CD4-positive, alpha-beta memory T cell (primary cell): ENCODE measurements around the gene ACE2. TPM values are rescaled to one million over a fixed set of nuclear protein-coding genes. Genes with fewer than 3 reads are reported as not detected.

ENCODE experiments used
- CTCF ChIA-PET: fragments of 350-600 bp; sonication (Branson Sonifier 250); formaldehyde crosslinking; loops from one replicate; lab custom pipeline; 2021; ENCODE audit warnings: inconsistent platforms; ENCODE audit not compliant: partially characterized antibody; lab: Charles Lee
- POLR2A ChIA-PET: fragments of 350-600 bp; sonication (Branson Sonifier 250); formaldehyde crosslinking; loops from one replicate; lab custom pipeline; 2021; ENCODE audit not compliant: partially characterized antibody; lab: Charles Lee
- DNase-seq, 5 donors: peaks; one replicate each; pipeline versions ENCODE4 v3.0.0 to v3.0.0-alpha.2; 2020 to 2022; ENCODE audit warnings: mixed read lengths in 1 of 5
- H3K27ac ChIP-seq: one replicate; pipeline ENCODE4 v1.7.0; 2013; ENCODE audit warnings: low read depth, low read length
- H3K27me3 ChIP-seq: 2 replicates; pipeline ENCODE4 v1.7.0; 2013; ENCODE audit warnings: mild to moderate bottlenecking, low read length, moderate library complexity; ENCODE audit not compliant: insufficient read depth
- H3K36me3 ChIP-seq: 2 replicates; pipeline ENCODE4 v1.7.0; 2013; ENCODE audit warnings: mild to moderate bottlenecking, low read length, moderate library complexity; ENCODE audit not compliant: insufficient read depth
- H3K4me1 ChIP-seq: 2 replicates; pipeline ENCODE4 v1.7.0; 2013; ENCODE audit warnings: mild to moderate bottlenecking, low read length, moderate library complexity; ENCODE audit not compliant: insufficient read depth
- H3K4me3 ChIP-seq, 2 donors: one replicate each; pipeline ENCODE4 v1.7.0; 2013; ENCODE audit warnings: low read length in 2 of 2, mild to moderate bottlenecking in 1 of 2
- H3K9me3 ChIP-seq, 2 donors: one replicate each; pipeline ENCODE4 v1.7.0; 2013; ENCODE audit warnings: low read length in 2 of 2, control low read depth in 1 of 2; ENCODE audit not compliant: control insufficient read depth in 1 of 2
- H3K27ac Mint-ChIP-seq, 7 donors: one replicate each; pipeline ENCODE4 v1.8.0; 2020 to 2021; ENCODE audit warnings: mixed read lengths in 7 of 7, mild to moderate bottlenecking in 6 of 7, inconsistent platforms in 3 of 7, moderate library complexity in 3 of 7
- H3K27me3 Mint-ChIP-seq, 2 donors: one replicate each; pipeline ENCODE4 v1.8.0; 2020 to 2021; ENCODE audit warnings: mixed read lengths in 2 of 2
- H3K36me3 Mint-ChIP-seq, 2 donors: one replicate each; pipeline ENCODE4 v1.8.0; 2020 to 2021; ENCODE audit warnings: mixed read lengths in 2 of 2, inconsistent platforms in 1 of 2, mild to moderate bottlenecking in 1 of 2
- H3K4me1 Mint-ChIP-seq, 4 donors: one replicate each; pipeline ENCODE4 v1.8.0; 2020 to 2021; ENCODE audit warnings: mixed read lengths in 4 of 4, mild to moderate bottlenecking in 1 of 4
- H3K4me3 Mint-ChIP-seq, 8 donors: one replicate each; pipeline ENCODE4 v1.8.0; 2020 to 2021; ENCODE audit warnings: mixed read lengths in 8 of 8, mild to moderate bottlenecking in 7 of 8, moderate library complexity in 6 of 8, inconsistent platforms in 3 of 8
- H3K9me3 Mint-ChIP-seq, 8 donors: one replicate each; pipeline ENCODE4 v1.8.0; 2020 to 2021; ENCODE audit warnings: mixed read lengths in 8 of 8, mild to moderate bottlenecking in 5 of 8, inconsistent platforms in 3 of 8, moderate library complexity in 1 of 8
- intact Hi-C: fragments of 100-400 bp; cut with micrococcal nuclease; formaldehyde crosslinking; loops from one replicate; pipeline ENCODE4 v1.15.1; 2023
- polyA plus RNA-seq, 2 donors: library from polyadenylated mRNA; unstranded; fragments of 300-500 nt; fragmentation: Illumina TruSeq; gene quantifications; one replicate each; pipeline ENCODE4 v1.2.3, GENCODE V29; 2021
- total RNA-seq, 2 experiments: library from RNA; stranded (reverse); gene quantifications; one replicate each; pipeline ENCODE4 v1.2.3, GENCODE V29; 2021

ACE2 gene
- total and polyA plus RNA-seq, 4 experiments from 2014 or later: not detected

DNA sequence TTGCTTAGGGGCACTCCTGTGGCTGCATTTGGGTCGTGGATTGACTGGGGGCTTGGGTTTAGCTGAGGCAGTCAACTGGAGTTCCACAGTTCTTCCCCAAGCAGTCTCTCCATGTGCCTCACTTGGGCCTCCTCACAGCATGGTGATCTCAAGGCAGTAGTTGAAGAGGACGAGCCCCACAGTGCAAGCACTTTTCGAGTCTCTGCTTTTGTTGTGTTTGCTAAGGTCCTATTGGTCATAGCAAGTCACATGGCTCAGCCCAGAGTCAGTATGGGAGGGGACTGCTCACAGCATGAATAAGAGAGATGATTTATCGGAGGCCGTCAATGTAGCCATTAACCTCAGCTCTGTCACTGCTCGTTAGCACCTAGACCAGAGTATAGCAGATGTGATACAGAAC lies 70.4 kb downstream of the ACE2 start:
- no peaks in the 10 kb centered on the region for H3K4me1 ChIP-seq
- H3K36me3 ChIP-seq: no peaks in the 10 kb centered on the region
- no peak overlapping the region for H3K27ac Mint-ChIP-seq
- no peaks in the 10 kb centered on the region for H3K4me1 Mint-ChIP-seq
- H3K4me3 Mint-ChIP-seq: no peak overlapping the region
- H3K27me3 ChIP-seq: no peaks in the 10 kb centered on the region
- H3K9me3 ChIP-seq: no peaks in the 10 kb centered on the region
- no peak overlapping the region for H3K27ac ChIP-seq
- POLR2A ChIA-PET: no interaction called here
- intact Hi-C loops: no loop called here
- CTCF ChIA-PET: no interaction called here
- H3K27me3 Mint-ChIP-seq: peaks cover 3 to 6% of the 10 kb centered on the region in 2 donors
- DNase-seq: no peak
- H3K36me3 Mint-ChIP-seq: no peaks in the 10 kb centered on the region
- no peak overlapping the region for H3K4me3 ChIP-seq
- no peaks in the 10 kb centered on the region for H3K9me3 Mint-ChIP-seq

DNA sequence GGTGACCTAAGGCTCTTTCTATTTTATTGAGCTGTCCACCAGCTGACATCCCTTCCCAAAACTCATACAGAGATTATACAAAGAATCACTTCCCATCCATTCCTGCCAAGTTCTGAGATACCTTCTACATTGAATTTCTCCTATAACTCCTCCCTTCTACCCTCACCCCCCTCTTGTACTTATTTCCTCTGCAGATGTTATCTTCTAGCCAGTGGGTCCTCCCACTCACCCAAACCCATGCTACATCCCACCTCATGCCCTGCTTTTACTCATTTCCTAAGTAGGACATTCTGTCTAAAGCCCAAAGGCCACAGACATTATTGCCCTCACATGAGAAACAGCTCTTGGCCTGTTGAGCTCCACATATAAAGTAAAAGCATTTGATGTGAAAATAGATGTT lies 71.6 kb downstream of the ACE2 start:
- intact Hi-C loops: no loop called here
- no peaks in the 10 kb centered on the region for H3K36me3 ChIP-seq
- Mint-ChIP-seq H3K4me3 (no peak overlapping the region), H3K27me3 (peaks cover 3 to 6% of the 10 kb centered on the region in 2 donors), H3K4me1 (no peaks in the 10 kb centered on the region), H3K9me3 (no peaks in the 10 kb centered on the region), H3K36me3 (no peaks in the 10 kb centered on the region), H3K27ac (no peak overlapping the region)
- H3K9me3 ChIP-seq: no peaks in the 10 kb centered on the region
- CTCF ChIA-PET: no interaction called here
- POLR2A ChIA-PET: no interaction called here
- H3K4me1 ChIP-seq: no peaks in the 10 kb centered on the region
- H3K4me3 ChIP-seq: no peak overlapping the region
- DNase-seq: no peak
- no peaks in the 10 kb centered on the region for H3K27me3 ChIP-seq
- H3K27ac ChIP-seq: no peak overlapping the region

- Mint-ChIP-seq H3K27ac (no peak overlapping the region), H3K4me3 (no peak overlapping the region), H3K36me3 (no peaks in the 10 kb centered on the region), H3K4me1 (no peaks in the 10 kb centered on the region), H3K27me3 (peaks cover 3 to 5% of the 10 kb centered on the region in 2 donors), H3K9me3 (peaks cover 0 to 4% (median 0%) of the 10 kb centered on the region in 8 donors)
- Histone ChIP-seq H3K4me1 (no peaks in the 10 kb centered on the region), H3K27ac (no peak overlapping the region), H3K27me3 (no peaks in the 10 kb centered on the region), H3K36me3 (no peaks in the 10 kb centered on the region), H3K4me3 (no peak overlapping the region), H3K9me3 (no peaks in the 10 kb centered on the region)
- POLR2A ChIA-PET: no interaction called here
- intact Hi-C loops: no loop called here
- CTCF ChIA-PET: no interaction called here
- DNase-seq: no peak
Observed at GRCh38 chrX:15525664-15526416, 74.9 kb downstream of the ACE2 start.

DNA sequence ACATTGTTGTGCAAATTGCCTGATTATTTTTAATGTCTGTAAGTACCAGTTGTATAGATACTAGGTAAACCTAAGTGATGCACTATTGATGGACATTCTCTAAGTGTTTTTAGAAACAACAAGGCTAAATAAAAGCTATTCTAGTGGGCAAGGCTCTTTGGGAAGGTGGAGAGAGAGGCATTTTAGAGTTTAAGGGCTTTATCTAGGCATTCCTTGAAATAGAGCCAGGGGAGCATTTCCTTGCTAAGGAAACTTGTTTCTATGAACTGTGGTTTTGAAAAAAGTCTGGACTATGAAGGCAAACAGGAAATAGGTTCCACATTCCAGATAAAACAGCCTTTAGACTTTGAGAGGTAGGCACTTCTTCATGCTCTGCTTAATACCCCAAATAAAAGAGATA lies 76.3 kb downstream of the ACE2 start:
- CTCF ChIA-PET: no interaction called here
- Mint-ChIP-seq H3K36me3 (no peaks in the 10 kb centered on the region), H3K4me3 (no peak overlapping the region), H3K27ac (no peak overlapping the region), H3K4me1 (no peaks in the 10 kb centered on the region), H3K9me3 (peaks cover 0 to 4% (median 0%) of the 10 kb centered on the region in 8 donors), H3K27me3 (peaks cover 3 to 4% of the 10 kb centered on the region in 2 donors)
- H3K4me1 ChIP-seq: no peaks in the 10 kb centered on the region
- POLR2A ChIA-PET: no interaction called here
- intact Hi-C loops: no loop called here
- no peaks in the 10 kb centered on the region for H3K27me3 ChIP-seq
- no peaks in the 10 kb centered on the region for H3K9me3 ChIP-seq
- H3K36me3 ChIP-seq: no peaks in the 10 kb centered on the region
- H3K4me3 ChIP-seq: no peak overlapping the region
- H3K27ac ChIP-seq: no peak overlapping the region
- no peak for DNase-seq

DNA sequence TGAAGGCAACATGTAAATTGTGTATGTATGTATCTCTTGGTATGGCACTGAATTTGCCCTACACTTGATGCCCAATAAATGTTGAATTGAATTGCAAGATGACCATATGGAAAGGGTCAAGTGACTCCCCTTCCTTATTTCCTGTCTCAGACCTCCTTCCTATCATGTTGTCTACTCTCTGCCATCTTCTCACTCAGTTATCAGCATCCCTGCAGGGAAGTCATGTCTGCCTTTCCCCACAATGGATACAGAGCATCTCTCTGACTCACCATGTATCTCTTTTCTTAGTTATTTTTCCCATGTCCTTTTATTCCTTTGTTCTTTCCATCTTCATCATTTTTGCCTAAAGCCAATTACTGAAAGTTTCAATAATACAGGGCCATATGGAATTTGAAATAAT lies 77.7 kb downstream of the ACE2 start:
- no peaks in the 10 kb centered on the region for H3K4me1 Mint-ChIP-seq
- no peak overlapping the region for H3K27ac Mint-ChIP-seq
- H3K4me3 Mint-ChIP-seq: no peak overlapping the region
- Histone ChIP-seq H3K27me3 (no peaks in the 10 kb centered on the region), H3K4me1 (no peaks in the 10 kb centered on the region), H3K36me3 (no peaks in the 10 kb centered on the region), H3K4me3 (no peak overlapping the region), H3K27ac (no peak overlapping the region), H3K9me3 (no peaks in the 10 kb centered on the region)
- intact Hi-C loops: no loop called here
- CTCF ChIA-PET: no interaction called here
- H3K36me3 Mint-ChIP-seq: no peaks in the 10 kb centered on the region
- no peak for DNase-seq
- H3K27me3 Mint-ChIP-seq: peaks cover 3 to 4% of the 10 kb centered on the region in 2 donors
- peaks cover 0 to 4% (median 0%) of the 10 kb centered on the region in 8 donors for H3K9me3 Mint-ChIP-seq
- POLR2A ChIA-PET: no interaction called here

DNA sequence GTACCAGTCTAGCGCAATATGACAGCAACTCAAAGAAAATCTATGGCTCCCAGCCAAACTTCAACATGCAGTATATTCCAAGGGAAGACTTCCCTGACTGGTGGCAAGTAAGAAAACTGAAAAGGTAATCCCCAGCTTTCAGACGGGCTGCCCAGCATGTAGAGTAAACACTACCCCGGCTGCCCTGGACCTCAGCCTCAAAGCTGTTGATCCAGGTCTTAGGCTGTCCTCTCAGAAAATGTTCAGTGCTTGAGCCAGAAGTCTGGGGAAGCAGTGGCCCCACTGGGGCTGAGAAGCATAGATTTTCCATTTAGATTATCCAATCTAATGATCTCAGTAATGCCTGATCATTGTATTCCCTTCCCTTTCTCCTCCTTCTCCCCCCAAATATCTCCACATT lies 78.3 kb downstream of the ACE2 start:
- Mint-ChIP-seq H3K36me3 (no peaks in the 10 kb centered on the region), H3K9me3 (peaks cover 0 to 4% (median 0%) of the 10 kb centered on the region in 8 donors), H3K27ac (no peak overlapping the region), H3K4me3 (no peak overlapping the region), H3K27me3 (peaks cover 3 to 4% of the 10 kb centered on the region in 2 donors), H3K4me1 (no peaks in the 10 kb centered on the region)
- Histone ChIP-seq H3K4me1 (no peaks in the 10 kb centered on the region), H3K9me3 (no peaks in the 10 kb centered on the region), H3K27ac (no peak overlapping the region), H3K27me3 (no peaks in the 10 kb centered on the region), H3K36me3 (no peaks in the 10 kb centered on the region), H3K4me3 (no peak overlapping the region)
- POLR2A ChIA-PET: no interaction called here
- no peak for DNase-seq
- intact Hi-C loops: no loop called here
- CTCF ChIA-PET: no interaction called here

DNA sequence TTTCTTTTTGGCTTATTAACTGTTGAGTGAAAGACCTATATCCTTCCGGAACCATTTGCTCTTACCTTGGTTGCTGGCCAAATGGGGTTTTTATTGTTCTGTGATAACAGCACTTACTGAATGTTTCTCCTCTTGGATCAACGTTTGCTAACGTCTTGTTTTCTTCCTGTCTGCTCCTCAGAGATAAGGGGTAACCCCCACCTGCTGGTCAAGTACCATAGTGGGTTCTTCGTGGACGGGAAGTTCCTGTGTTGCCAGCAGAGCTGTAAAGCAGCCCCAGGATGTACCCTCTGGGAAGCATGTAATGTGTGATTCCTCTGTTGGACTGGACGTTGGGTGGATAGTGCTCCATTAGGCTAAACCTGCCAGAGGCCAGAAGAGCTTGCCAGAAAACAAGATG lies 84.8 kb downstream of the ACE2 start:
- Mint-ChIP-seq H3K36me3 (no peaks in the 10 kb centered on the region), H3K4me1 (no peaks in the 10 kb centered on the region), H3K27me3 (peaks cover 0 to 1% of the 10 kb centered on the region in 2 donors), H3K9me3 (peaks cover 0 to 2% (median 0%) of the 10 kb centered on the region in 8 donors), H3K4me3 (no peak overlapping the region), H3K27ac (no peak overlapping the region)
- H3K36me3 ChIP-seq: no peaks in the 10 kb centered on the region
- ChIA-PET CTCF (no interaction called here), POLR2A (no interaction called here)
- no peak for DNase-seq
- intact Hi-C loops: no loop called here
- H3K9me3 ChIP-seq: no peaks in the 10 kb centered on the region
- H3K27ac ChIP-seq: no peak overlapping the region
- no peak overlapping the region for H3K4me3 ChIP-seq
- no peaks in the 10 kb centered on the region for H3K27me3 ChIP-seq
- H3K4me1 ChIP-seq: no peaks in the 10 kb centered on the region
